Fibroblast of pulmonary artery (primary cell): ENCODE data around the gene TNFSF13.

Experiments used
- DNase-seq: peaks from one replicate; pipeline ENCODE4 v3.0.0-alpha.2; 2010; ENCODE audit warnings: low read depth
- H3K4me3 ChIP-seq: replicated peaks from 2 replicates; pipeline ENCODE4 v1.5.1; 2011; ENCODE audit warnings: low read depth, mild to moderate bottlenecking, control low read depth, low read length, moderate library complexity
- CTCF ChIP-seq: IDR thresholded peaks from 2 replicates; pipeline ENCODE4 v1.5.1; 2011; ENCODE audit warnings: mild to moderate bottlenecking, control low read depth, low read length, inconsistent platforms; ENCODE audit errors: missing control alignments

The TNFSF13 gene

GRCh38 chr17:7574176-7574953 is 15.8 kb downstream of the TNFSF13 start:
- DNase-seq = no peak
- no peak for TF ChIP-seq CTCF
- peak overlapping the region; percentile 96 for H3K4me3 ChIP-seq

GRCh38 chr17:7575481-7575883 is 16.9 kb downstream of the TNFSF13 start:
- no peak for TF ChIP-seq CTCF
- H3K4me3 ChIP-seq = peak overlapping the region; percentile 96
- DNase-seq = no peak

- TF ChIP-seq CTCF = no peak
- peak overlapping the region; percentile 96 for H3K4me3 ChIP-seq
- no peak for DNase-seq
These were observed 17.4 kb downstream of the TNFSF13 start for GRCh38 chr17:7575959-7576358.

- DNase-seq = no peak
- peak overlapping the region; percentile 96 for H3K4me3 ChIP-seq
- TF ChIP-seq CTCF = no peak
These were observed 17.9 kb downstream of the TNFSF13 start for GRCh38 chr17:7576432-7576937.

GRCh38 chr17:7577327-7578199 is 19.0 kb downstream of the TNFSF13 start:
- TF ChIP-seq CTCF = no peak
- DNase-seq = no peak
- no peak overlapping the region for H3K4me3 ChIP-seq

GRCh38 chr17:7579001-7579833 is 20.7 kb downstream of the TNFSF13 start, which contains the start of gene CD68:
Gene CD68, plus strand, starts transcription at chr17:7579638. Its CDS starts 40 bp downstream, at chr17:7579678.
- H3K4me3 ChIP-seq = peak within 1 kb of the TSS; percentile 37
- TF ChIP-seq CTCF = no peak
- DNase-seq = peak; percentile 90
